Hepatic stellate cell (primary cell): ENCODE results near the gene AKT3.
A peak's percentile ranks its signal among the peaks of the same experiment; 100 is the strongest.

Experiments
- DNase-seq: peaks from one replicate; pipeline ENCODE4 v3.0.0; 2011; ENCODE audit warnings: low spot score

The AKT3 gene

DNA sequence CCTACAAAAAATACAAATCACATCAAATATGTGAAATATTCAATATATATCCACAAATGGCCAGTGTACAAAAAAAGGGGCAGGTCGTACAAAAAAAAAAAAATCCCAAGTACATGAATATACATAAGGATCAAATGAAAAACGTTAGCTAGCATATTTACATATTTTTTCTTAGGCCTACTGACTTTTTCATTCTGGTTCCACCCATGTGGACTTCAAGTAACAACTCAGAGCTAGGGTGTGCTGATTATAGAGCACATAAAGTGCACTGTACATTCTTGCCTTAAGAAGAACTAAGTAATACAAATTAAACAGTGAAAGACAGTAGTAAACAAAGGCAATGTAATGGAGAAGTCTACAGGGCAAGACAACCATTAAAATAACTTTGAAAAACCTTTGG lies 297.0 kb downstream of the AKT3 start:
- no peak for DNase-seq

DNA sequence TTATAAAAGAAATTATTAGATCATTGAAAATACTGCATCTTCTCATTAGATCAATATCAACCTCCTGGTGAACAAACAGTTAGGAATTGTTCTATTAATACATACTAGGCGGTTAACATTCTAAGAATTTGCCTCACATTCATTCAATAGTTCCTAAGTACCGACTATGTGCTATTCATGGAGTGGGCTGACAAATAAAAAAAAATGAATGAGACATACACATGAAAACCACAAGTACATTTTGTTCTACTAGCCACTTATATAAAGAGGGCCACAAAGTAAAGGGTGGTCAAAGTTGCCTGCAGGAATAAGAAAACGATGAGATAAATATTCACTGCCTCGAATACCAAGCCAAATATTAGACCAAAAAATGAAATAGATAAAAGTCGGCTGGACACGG lies 299.8 kb downstream of the AKT3 start:
- DNase-seq = peak; percentile 4

DNA sequence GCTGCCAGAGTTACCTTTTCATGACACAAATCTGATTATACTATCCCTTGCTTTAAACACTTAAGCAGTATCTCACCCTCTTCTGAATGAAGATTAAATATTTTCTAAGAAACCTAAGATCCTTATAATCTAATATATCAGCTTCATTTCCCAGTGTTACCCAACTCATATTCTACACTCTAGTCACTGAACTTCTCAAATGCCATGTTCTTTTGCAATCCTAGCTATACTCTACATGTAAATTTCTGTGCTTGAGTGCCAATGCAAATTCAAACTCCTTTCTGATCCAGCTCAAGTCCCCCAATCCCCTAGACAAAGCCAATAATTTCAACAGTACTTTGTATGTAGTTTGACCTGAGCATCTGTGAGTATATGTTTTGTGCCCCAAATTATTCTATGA lies 300.3 kb downstream of the AKT3 start:
- DNase-seq = no peak

DNA sequence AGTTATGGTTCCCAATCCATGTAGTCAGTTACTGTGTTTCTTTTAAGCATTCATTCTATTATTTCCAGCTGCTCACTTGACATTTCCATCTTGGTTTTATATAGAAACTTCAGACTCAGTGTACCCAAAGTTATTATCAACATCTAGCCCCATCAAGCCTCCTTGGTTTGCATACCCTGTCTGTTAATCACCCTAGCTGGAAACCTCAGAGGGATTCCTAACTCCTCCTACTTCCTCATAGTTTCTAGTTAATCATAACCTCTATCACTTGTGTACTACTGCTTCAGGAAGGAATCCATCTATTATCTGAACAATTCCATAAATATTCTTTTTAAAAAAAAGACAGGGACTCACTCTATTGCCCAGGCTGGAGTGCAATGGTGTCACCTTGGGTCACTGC lies 300.9 kb downstream of the AKT3 start:
- peak; percentile 34 for DNase-seq

DNA sequence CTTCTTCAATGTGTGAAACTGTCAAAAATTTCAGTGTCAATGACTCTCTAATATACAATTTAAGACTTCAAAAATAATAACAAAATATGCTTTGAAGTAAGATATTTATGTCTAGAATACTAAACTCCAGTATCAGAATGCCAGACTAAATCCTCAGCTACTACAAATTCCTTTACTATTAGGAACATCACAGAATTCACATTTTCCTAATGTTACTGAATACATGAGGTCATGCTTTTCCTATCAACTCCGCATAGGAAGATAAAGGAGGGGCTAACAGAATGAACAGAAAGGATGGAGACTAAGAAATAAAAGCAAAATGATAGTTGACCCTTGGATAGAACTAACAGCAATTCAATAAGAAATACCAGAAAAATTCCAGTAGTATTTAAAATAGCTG lies 301.5 kb downstream of the AKT3 start:
- DNase-seq = no peak

DNA sequence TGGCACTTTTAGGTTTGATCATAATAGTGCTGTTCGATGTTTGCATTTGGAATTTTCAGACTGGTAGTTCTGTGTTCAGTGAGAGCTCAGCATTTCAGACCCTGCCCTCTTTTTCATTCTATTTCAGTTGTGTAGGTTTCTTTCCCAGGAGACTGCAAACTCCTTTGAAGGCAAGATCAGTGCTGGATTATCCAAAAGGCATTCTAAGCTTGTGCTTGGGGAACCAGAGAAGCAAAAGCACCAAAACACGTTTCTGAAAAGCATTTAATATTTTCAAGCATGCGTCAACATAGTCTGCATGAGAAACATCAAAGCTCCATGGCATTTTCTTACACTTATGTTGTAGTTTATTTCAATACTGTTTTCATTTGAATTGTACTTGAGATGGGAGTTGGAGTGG lies 302.2 kb downstream of the AKT3 start:
- DNase-seq = no peak

DNA sequence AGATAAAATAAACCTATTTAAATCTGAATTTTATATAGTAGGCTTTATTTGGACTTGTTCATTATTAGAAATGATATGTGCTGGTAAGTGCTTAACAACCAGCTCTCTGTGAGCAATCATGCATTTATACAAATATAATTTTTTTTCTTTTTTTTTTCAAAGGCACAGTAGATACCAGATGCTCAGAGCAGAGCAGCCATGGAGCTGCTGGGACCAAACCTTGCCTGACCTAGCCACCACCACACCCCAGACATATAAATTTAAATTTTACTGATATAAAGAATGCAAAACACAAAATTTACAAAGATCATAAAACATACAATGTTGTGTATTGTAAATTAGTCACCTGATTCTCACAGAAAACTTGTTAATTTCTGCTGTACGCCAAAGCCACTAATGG lies 303.6 kb downstream of the AKT3 start:
- no peak for DNase-seq

DNA sequence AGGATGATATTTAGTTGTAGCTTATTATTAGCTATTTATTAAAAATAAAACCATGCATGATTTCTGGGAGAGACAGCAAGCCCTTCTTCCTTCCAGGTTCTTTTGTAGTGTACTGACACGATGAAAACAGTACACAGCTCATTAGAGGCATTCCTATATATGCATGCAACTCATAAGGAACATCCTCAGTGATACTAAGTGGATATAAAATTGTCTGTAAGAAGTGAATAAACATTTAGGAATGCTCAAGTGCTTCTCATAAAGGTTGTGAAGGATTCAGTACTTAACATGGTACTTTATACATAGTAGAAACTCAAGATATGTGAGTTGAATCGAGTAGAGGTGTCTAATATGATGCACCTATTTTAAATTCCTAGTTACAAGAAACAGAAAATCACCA lies 306.5 kb downstream of the AKT3 start:
- DNase-seq = no peak

DNA sequence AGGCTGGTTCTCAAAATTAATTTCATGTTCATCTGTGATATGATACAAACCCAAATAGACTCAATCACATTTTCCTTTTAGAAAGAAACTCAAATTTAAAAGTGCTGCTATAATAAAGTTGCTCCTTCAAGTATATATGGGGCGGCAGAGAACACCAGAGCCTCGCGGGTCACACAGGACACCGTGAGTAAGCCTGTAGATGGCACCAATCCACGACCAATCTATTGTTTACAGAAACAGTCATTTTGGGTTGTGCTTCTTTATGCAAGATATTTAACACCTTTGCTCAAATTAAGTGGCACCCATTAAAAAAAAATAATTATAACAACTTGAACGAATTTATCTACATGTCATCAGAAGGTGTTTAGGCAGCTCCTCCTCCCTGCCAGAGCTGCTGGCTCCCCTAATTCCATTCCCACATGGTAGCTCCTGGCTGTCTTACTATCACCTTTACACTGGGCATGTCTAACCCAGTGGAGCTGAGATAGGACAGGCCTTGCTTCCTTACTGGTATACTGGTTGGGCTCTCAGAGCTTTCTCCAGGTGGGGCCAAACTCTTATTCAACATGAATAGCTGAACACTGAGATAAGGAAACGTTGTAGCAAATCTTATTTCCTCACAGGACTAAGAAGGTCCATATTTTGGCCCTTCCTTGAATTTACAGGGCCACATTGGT lies 307.2 kb downstream of the AKT3 start:
- no peak for DNase-seq

DNA sequence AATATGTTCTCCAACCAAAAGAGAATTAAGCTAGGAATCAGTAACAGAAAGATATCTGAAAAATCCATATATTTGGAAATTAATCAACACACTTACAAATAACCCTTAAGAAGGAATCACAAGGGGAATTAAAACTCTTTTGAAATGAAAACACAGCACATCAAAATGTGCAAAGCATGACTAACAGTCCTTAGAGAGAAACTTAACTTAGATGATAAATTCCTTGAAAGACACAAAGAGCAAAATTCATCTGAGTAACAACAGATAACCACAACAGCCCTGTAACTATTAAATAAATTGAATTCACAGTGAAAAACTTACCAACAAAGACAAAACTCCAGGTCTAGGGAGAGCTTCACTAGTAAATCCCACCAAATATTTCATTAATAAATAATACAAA lies 310.4 kb downstream of the AKT3 start:
- no peak for DNase-seq

DNA sequence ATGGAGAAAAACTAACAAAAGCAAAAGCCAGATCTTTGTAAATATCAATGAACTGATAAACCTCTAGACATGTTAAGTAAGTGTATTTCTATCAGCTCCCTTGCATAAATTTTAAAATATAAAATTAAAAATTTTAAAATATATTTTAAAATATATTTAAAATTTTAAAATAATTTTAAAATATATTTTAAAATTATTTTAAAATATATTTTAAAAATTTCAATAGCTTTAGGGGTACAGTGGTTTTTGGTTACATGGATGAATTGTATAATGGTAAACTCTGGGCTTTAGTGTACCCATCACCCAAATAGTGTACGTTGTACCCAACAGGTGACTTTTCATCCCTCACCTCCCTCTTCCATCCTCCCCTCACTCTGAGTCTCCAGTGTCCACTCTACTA lies 315.0 kb downstream of the AKT3 start:
- no peak for DNase-seq

DNA sequence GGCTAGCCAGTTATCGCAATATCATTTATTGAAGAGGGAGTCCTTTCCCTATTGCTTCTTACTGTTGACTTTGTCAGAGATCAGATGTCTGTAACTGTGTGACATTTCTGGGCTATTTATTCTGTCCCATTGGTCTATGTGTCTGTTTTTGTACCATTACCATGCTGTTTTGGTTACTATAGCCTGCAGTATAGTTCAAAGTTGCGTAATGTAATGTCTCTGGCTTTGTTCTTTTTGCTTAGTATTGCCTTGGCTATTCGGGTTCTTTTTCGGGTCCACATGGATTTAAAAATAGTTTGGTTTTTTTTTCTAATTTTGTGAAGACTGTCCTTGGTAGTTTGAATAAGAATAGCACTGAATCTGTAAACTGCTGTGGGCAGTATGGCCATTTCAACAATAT lies 320.5 kb downstream of the AKT3 start:
- no peak for DNase-seq

DNA sequence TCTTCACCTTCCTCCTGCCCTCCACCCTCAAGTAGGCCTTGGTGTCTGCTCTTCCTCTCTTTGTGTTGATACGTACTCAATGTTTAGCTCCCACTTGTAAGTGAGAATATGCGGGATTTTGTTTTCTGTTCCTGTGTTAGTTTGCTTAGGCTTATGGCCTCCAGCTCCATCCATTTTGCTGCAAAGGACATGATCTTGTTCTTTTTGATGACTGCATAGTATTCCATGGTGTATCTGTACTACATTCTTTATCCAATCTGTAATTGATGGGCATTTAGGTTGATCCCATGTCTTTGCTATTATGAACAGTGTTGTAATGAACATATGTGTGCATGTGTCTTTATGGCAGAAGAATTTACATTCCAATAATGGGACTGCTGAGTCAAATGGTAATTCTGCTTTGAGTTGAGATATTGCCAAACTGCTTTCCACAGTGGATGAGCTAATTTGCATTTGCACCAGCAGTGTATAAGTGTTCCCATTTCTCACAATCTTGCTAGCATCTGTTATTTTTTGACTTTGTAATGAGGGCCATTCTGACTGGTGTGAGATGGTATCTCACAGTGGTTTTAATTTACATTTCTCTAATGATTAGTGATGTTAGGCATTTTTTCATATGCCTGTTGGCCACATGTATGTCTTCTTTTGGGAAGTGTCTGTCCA lies 321.5 kb downstream of the AKT3 start:
- no peak for DNase-seq

DNA sequence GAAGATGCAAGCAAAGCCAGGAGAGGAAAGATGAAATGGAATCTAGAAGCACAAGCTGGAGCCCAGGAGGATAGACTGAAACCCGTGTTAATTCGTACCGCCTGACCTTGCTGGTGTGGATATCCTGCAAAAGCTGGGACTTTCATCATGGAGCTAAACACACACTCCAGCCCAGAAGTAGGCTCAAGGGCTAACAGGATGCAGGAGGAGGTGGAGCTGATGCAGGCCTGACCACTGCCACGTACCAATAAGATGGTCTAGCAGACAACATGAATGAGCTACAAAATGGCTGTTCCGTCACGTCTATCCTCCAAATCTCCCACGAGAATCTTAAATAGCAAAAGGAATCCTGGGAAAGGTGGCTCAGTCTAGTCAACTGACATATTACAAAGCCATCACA lies 323.9 kb downstream of the AKT3 start:
- DNase-seq = no peak

DNA sequence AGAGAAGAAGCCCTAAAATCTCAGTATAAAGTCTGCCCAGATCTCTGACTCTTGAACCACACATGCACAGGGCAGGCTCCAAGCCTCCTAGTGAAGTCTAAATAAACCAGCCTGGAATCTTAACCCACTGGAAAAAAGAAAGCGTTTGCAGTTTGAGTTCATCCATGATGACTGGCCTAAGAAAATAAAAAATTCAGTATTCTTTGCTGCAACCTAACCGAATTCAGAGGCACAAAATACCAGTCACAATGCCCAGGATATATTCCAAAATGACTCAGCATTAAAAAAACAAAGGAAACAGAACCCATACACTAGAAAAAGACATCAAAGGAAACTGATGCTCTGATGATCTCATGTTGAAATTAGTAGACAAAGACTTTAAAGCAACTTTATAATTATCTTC lies 325.0 kb downstream of the AKT3 start:
- DNase-seq = peak; percentile 47

DNA sequence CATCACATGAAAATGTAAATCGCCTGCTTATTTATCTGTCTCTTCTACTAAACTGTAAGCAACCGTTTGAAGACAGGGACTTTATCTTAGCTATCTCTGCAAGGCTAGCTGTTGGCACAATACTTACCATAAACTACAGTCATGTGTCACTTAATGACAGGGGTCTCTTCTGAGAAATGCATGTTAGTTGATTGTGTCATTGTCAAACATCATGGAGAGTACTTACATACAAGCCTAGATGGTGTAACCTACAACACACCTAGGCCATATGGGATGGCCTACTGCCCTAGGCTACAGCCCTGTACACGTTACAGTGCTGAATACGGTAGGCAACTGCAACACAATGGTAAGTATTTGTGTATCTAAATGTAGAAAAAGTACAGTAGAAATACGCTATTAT lies 326.3 kb downstream of the AKT3 start:
- no peak for DNase-seq

DNA sequence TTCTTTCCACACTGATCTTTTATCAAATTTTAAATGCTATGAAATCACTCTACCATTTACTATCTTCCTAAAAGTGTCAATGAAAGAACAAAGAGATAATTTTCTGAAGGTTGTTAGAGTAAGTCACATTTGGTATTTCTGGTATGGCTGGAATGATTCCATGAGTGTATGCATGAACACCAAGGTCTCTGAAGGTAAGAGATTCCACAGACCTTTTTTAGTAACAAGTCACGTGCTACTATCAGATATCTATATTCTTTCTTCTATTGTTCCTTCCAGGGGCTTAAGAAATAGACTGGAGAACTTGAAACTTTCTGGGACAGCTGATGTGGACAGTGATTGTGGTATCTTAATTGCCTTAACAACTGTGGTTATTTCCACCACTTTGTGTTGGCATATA lies 329.2 kb downstream of the AKT3 start:
- DNase-seq = no peak

DNA sequence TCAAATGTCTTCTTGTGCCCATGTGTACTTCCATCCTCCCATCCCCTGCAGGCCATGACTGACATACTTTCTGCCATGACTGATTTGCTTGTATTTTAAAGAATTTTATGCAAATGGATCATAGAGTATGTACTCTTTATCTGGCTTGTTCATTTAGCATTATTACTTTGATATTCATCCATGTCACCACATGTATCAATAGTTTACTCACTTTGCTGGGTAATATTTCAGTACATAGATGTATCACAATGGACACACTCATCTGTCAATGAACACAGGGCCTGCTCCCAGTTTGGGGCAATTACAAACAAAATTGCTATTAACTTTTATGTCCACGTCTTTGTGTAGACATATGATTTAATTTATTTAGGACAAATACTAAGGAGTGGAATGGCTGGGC lies 335.1 kb downstream of the AKT3 start:
- no peak for DNase-seq

DNA sequence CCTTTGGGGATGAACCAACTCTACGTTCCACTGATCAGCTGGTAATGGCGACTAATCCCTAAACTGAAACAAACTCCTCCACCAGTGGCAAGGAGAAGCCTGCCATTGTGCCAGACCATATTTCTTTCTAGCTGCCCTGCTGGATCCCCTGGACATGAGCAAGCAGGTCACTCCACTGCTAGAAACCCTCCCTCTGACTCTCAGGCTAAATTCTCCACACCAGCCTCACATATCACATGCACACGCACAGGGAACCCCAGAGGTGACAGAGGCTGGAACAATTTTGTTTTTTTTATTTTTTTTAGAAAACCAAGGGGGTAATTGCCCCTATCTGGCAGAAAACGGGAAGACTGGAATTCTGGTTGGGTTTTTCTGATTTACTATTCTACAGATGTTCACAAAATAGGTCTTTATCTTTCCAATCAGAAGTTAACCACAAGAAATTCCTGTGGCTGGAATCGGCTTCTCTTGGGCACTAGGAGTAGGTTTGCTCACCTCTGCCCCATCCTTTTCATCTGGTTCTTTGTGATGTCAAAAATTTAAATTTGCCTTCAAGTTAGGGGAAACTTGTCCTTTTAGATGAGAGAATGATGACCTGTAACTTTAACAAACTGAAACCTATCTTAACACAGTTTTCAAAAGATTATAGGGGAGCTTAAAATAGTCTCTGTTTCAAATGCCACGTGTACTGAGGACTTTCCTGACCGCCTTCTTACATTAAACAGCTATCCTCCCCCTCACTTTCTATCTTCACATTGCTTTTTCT lies 336.1 kb downstream of the AKT3 start:
- no peak for DNase-seq

DNA sequence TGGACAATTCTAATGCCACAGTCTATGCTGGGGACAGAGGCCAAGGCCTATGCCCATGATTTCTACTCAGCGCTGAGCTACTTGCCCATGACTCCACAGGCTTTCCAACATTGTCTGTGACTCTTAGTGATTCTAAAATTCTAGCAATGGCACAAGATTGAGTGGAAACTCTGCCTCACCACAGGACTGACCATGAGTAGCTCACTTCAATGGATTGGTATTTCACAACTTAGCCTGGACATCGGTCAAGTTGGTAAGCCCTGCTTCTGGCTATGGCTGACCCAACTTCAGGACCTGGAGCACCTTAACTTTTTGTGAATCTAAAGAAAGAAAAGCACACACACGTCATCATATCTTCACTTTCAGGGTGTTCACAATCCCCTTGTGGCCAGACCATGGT lies 339.1 kb downstream of the AKT3 start:
- no peak for DNase-seq

DNA sequence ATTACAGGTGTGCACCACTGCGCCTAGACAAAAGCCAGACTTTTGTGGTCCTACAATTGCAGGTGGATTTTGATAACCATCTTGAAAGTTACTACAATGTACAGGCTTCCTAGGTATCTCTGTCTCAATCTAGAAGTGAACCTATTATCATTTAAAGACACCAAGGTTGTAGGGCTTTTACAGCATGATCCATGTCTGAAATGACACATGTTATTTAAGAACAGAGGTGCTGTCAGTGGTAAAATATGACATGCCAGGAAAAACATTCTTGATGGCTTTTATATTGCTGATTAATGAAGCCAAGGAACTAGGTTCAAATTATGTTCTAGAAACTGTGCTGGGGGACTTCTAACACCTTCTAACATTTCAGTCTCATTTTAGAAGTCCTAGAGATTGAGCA lies 341.1 kb downstream of the AKT3 start:
- DNase-seq = no peak

DNA sequence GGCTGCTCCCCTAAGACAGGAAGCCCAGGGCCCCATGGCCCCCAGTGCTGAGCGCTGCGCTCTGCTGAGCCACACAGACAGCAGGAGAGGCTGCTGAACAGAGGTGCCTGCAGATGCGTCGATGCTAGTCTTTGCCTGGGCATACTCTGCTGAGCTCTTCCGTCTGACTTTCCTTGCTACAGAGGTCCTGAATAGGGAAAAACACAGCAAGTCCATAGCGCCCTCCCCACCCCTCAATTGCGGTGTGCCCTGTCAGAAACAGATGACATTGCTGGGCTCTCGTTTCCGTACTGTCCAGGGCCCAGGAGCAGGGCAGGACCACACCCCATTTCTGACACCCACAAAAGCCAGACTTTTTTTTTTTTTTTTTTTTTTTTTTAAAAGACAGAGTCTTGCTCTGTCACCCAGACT lies 341.7 kb downstream of the AKT3 start:
- no peak for DNase-seq

DNA sequence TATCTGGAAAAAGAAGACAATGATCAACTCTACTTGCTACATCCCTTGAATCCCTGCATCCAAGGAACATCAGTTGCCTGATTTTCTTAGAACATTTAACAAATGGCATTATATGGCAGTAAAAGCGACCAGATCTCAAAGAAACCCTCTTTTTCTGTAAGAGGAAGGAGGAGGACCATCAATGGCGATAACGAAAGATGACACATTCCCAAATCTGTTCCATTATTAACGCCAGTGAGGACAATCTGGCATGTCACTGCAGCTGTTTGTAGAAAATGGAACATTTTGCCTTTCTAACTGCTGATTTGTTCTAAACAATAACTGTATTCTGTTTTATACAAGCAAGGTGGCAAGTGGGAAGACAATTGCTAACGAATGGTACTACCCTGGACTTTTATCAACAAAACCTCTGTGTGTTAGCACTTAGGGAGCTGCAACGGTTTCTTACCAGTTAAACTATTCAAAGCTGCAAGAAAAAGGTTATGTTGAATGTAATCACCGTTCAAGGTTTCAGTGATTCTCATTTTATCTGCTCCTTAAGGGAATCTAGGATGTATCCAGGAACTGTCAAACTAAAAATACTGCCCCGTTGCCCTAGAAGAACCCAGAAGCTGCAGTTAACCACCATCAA lies 342.3 kb downstream of the AKT3 start:
- no peak for DNase-seq
